GM23338 (cell line): ENCODE data around the gene TUBA3E.

Experiments used
- CREB1 ChIP-seq: fragments of 250-450 bp; sonication (Bioruptor Pico); IDR thresholded peaks from 2 replicates; pipeline ENCODE4 v1.5.0; 2020; ENCODE audit warnings: low read depth, mild to moderate bottlenecking, moderate library complexity
- ETS1 ChIP-seq: IDR thresholded peaks from 2 replicates; pipeline ENCODE4 v1.6.1; 2016; ENCODE audit warnings: antibody characterized with exemption
- EZH2 ChIP-seq: fragments of 200-600 bp; sonication (generic); IDR thresholded peaks from one replicate; pipeline ENCODE4 v1.8.0; 2017; ENCODE audit warnings: antibody characterized with exemption, mild to moderate bottlenecking, low read depth; ENCODE audit not compliant: unreplicated experiment
- EZH2phosphoT487 ChIP-seq: fragments of 200-600 bp; sonication (generic); IDR thresholded peaks from one replicate; pipeline ENCODE4 v1.8.1; 2018; ENCODE audit warnings: antibody characterized with exemption; ENCODE audit not compliant: unreplicated experiment
- JUNB ChIP-seq: IDR thresholded peaks from one replicate; pipeline ENCODE4 v1.6.1; 2016; ENCODE audit warnings: antibody characterized with exemption; ENCODE audit not compliant: unreplicated experiment
- POLR2AphosphoS5 ChIP-seq: IDR thresholded peaks from 2 replicates; pipeline ENCODE4 v1.6.1; 2016; ENCODE audit warnings: antibody characterized with exemption, low read depth
- REST ChIP-seq: IDR thresholded peaks from one replicate; pipeline ENCODE4 v1.6.1; 2018; ENCODE audit warnings: antibody characterized with exemption; ENCODE audit not compliant: unreplicated experiment
- STAT1 ChIP-seq: IDR thresholded peaks from one replicate; pipeline ENCODE4 v1.6.1; 2016; ENCODE audit warnings: antibody characterized with exemption; ENCODE audit not compliant: unreplicated experiment
- ZNF114 ChIP-seq: fragments of 250-450 bp; sonication (Bioruptor Pico); IDR thresholded peaks from 2 replicates; pipeline ENCODE4 v1.5.0; 2020; ENCODE audit warnings: mild to moderate bottlenecking, moderate library complexity
- ZNF331 ChIP-seq: fragments of 250-450 bp; sonication (Bioruptor Pico); IDR thresholded peaks from 2 replicates; pipeline ENCODE4 v1.5.0; 2020; ENCODE audit warnings: low read depth, mild to moderate bottlenecking, moderate library complexity
- ZNF462 ChIP-seq: fragments of 250-450 bp; sonication (Bioruptor Pico); IDR thresholded peaks from 2 replicates; pipeline ENCODE4 v1.5.0; 2020; ENCODE audit warnings: mild to moderate bottlenecking, moderate library complexity
- TF ChIP-seq, protein P1 (sequence below), 2 experiments: fragments of 200-600 bp in 1 of 2; sonication (generic) in 1 of 2; conservative IDR thresholded peaks; 2 replicates each; pipeline versions ENCODE4 v1.5.1 to v1.6.1; 2016 to 2017; ENCODE audit warnings: antibody characterized with exemption in 2 of 2, low read depth in 2 of 2, mild to moderate bottlenecking in 2 of 2, moderate library complexity in 1 of 2

GRCh38 chr2:130245976-130246375 is 47.7 kb upstream of the TUBA3E start:
- TF ChIP-seq, protein P1, sequence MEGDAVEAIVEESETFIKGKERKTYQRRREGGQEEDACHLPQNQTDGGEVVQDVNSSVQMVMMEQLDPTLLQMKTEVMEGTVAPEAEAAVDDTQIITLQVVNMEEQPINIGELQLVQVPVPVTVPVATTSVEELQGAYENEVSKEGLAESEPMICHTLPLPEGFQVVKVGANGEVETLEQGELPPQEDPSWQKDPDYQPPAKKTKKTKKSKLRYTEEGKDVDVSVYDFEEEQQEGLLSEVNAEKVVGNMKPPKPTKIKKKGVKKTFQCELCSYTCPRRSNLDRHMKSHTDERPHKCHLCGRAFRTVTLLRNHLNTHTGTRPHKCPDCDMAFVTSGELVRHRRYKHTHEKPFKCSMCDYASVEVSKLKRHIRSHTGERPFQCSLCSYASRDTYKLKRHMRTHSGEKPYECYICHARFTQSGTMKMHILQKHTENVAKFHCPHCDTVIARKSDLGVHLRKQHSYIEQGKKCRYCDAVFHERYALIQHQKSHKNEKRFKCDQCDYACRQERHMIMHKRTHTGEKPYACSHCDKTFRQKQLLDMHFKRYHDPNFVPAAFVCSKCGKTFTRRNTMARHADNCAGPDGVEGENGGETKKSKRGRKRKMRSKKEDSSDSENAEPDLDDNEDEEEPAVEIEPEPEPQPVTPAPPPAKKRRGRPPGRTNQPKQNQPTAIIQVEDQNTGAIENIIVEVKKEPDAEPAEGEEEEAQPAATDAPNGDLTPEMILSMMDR (conservative IDR thresholded peaks at IDR 0.05; ENCODE audit: low read depth in 2 of 2) = no peak
- TF ChIP-seq REST (no peak), EZH2 (no peak), POLR2AphosphoS5 (no peak), ZNF462 (CRISPR knock-in tag) (no peak), CREB1 (CRISPR knock-in tag) (no peak), EZH2phosphoT487 (no peak), ZNF331 (CRISPR knock-in tag) (no peak), JUNB (no peak), ZNF114 (no peak), STAT1 (no peak), ETS1 (no peak)
